ENCODE measurements around the gene ARSB.

Gene ARSB

GRCh38 chr5:78795757-78796156 is 189.4 kb downstream of the ARSB start:
- H2BK5ac ChIP-seq (ENCODE audit: low read depth, low read length, poor library complexity, severe bottlenecking) = no peak overlapping the region
- H3K18ac ChIP-seq (ENCODE audit: low read depth in 1 of 2, low read length in 2 of 2) = no peak overlapping the region
- no CpG with 5 or more reads among the region's 2 CpGs for WGBS
- no peak overlapping the region for H2BK12ac ChIP-seq (ENCODE audit: low read length in 2 of 2)
- H3K27me3 ChIP-seq (ENCODE audit: control insufficient read depth in 1 of 2, insufficient read depth in 1 of 2, low read length in 2 of 2) = no peaks in the 10 kb centered on the region
- H4K91ac ChIP-seq (ENCODE audit: low read length) = no peak overlapping the region
- H3K4me2 ChIP-seq (ENCODE audit: low read length, poor library complexity, severe bottlenecking) = no peak overlapping the region
- DNase-seq = no peak
- no peaks in the 10 kb centered on the region for H3K9me3 ChIP-seq (ENCODE audit: control insufficient read depth, low read length)
- no peak overlapping the region for H3K9ac ChIP-seq (ENCODE audit: low read length)
- H3K36me3 ChIP-seq (ENCODE audit: control insufficient read depth in 1 of 2, insufficient read depth in 2 of 2, low read depth in 1 of 2, low read length in 2 of 2) = no peaks in the 10 kb centered on the region
- no peak overlapping the region for H3K4ac ChIP-seq (ENCODE audit: low read depth in 1 of 2, low read length in 2 of 2)
- no peak overlapping the region for H2AFZ ChIP-seq (ENCODE audit: low read depth, low read length)
- H2BK120ac ChIP-seq (ENCODE audit: low read depth, low read length) = no peak overlapping the region
- H3K4me1 ChIP-seq (ENCODE audit: control insufficient read depth, insufficient read depth, low read depth, low read length) = peaks cover 9% of the 10 kb centered on the region
- H2BK15ac ChIP-seq (ENCODE audit: low read depth, poor library complexity, severe bottlenecking) = no peak overlapping the region
- no peak overlapping the region for H3K23ac ChIP-seq (ENCODE audit: low read length in 2 of 2)
- H2AK5ac ChIP-seq (ENCODE audit: low read length, severe bottlenecking) = no peak overlapping the region
- no peak overlapping the region for H3K27ac ChIP-seq (ENCODE audit: low read length, poor library complexity, severe bottlenecking)
- no peak overlapping the region for H4K8ac ChIP-seq (ENCODE audit: low read length)
- no peak overlapping the region for H3K14ac ChIP-seq (ENCODE audit: low read length in 2 of 2)
- H3K4me3 ChIP-seq (ENCODE audit: insufficient read depth in 1 of 2, low read depth in 1 of 2, low read length in 2 of 2) = no peak overlapping the region
- H3K79me1 ChIP-seq (replicated peaks; ENCODE audit: low read length, poor library complexity, severe bottlenecking) = peaks cover 6% of the 10 kb centered on the region

- no peak overlapping the region for H2BK15ac ChIP-seq (ENCODE audit: low read depth, poor library complexity, severe bottlenecking)
- H3K23ac ChIP-seq (ENCODE audit: low read length in 2 of 2) = no peak overlapping the region
- no peak overlapping the region for H2BK5ac ChIP-seq (ENCODE audit: low read depth, low read length, poor library complexity, severe bottlenecking)
- no peak overlapping the region for H3K4me3 ChIP-seq (ENCODE audit: insufficient read depth in 1 of 2, low read depth in 1 of 2, low read length in 2 of 2)
- no peak overlapping the region for H4K91ac ChIP-seq (ENCODE audit: low read length)
- no peak overlapping the region for H3K4ac ChIP-seq (ENCODE audit: low read depth in 1 of 2, low read length in 2 of 2)
- H3K4me2 ChIP-seq (ENCODE audit: low read length, poor library complexity, severe bottlenecking) = no peak overlapping the region
- H3K36me3 ChIP-seq (ENCODE audit: control insufficient read depth in 1 of 2, insufficient read depth in 2 of 2, low read depth in 1 of 2, low read length in 2 of 2) = no peaks in the 10 kb centered on the region
- whole genome bisulfite sequencing = 92% methylated on average over 1 of the region's 1 CpG
- no peak overlapping the region for H2AFZ ChIP-seq (ENCODE audit: low read depth, low read length)
- peaks cover 9% of the 10 kb centered on the region for H3K4me1 ChIP-seq (ENCODE audit: control insufficient read depth, insufficient read depth, low read depth, low read length)
- H3K27ac ChIP-seq (ENCODE audit: low read length, poor library complexity, severe bottlenecking) = no peak overlapping the region
- H2BK120ac ChIP-seq (ENCODE audit: low read depth, low read length) = no peak overlapping the region
- H2AK5ac ChIP-seq (ENCODE audit: low read length, severe bottlenecking) = peak overlapping the region; percentile 13
- H3K27me3 ChIP-seq (ENCODE audit: control insufficient read depth in 1 of 2, insufficient read depth in 1 of 2, low read length in 2 of 2) = no peaks in the 10 kb centered on the region
- H3K14ac ChIP-seq (ENCODE audit: low read length in 2 of 2) = no peak overlapping the region
- peaks cover 6% of the 10 kb centered on the region for H3K79me1 ChIP-seq (replicated peaks; ENCODE audit: low read length, poor library complexity, severe bottlenecking)
- no peaks in the 10 kb centered on the region for H3K9me3 ChIP-seq (ENCODE audit: control insufficient read depth, low read length)
- DNase-seq = no peak
- no peak overlapping the region for H3K9ac ChIP-seq (ENCODE audit: low read length)
- no peak overlapping the region for H2BK12ac ChIP-seq (ENCODE audit: low read length in 2 of 2)
- H3K18ac ChIP-seq (ENCODE audit: low read depth in 1 of 2, low read length in 2 of 2) = no peak overlapping the region
- H4K8ac ChIP-seq (ENCODE audit: low read length) = no peak overlapping the region
Measured at GRCh38 chr5:78794693-78795215, 190.4 kb downstream of the ARSB start.

DNA sequence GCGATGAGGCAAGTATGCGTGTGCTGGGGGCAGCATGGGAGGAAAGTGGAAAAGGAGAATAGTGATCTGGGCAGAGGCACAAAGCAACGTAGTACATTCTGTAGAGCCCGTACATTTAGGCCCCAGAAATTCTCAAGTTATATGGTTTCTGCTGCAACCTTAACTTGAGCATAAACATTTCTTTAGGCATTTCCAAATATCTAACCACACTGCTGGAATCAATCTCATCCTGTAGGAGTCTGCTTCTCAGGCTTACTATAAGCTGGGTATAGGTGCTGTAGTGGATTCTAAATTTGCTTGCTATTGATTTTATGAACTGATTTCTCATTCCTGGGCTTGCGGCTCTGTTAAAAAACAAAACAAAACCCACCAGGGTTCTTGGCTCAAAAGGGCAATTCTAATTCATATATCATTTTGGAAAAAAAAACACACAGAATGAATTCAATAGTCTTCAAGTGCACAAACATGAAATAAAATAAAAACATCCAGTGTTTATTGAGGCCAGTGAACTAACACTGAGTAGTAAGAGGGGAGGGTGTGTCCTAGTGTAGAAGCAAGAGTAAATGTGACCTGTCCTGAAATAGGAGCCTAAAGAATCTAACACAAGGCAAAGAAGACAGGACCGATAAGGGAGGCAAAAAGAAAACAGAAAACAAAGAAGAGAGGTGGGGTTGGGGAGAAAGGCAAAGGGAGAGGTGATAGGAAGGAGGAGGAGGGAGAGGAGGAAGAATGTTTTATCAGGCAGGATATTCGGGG is 191.0 kb downstream of the ARSB start:
- Histone ChIP-seq H2BK15ac (ENCODE audit: low read depth, poor library complexity, severe bottlenecking) (no peak overlapping the region), H3K4me2 (ENCODE audit: low read length, poor library complexity, severe bottlenecking) (no peak overlapping the region), H2AFZ (ENCODE audit: low read depth, low read length) (no peak overlapping the region), H4K8ac (ENCODE audit: low read length) (no peak overlapping the region), H2BK5ac (ENCODE audit: low read depth, low read length, poor library complexity, severe bottlenecking) (no peak overlapping the region), H3K4me1 (ENCODE audit: control insufficient read depth, insufficient read depth, low read depth, low read length) (peaks cover 6% of the 10 kb centered on the region), H3K14ac (ENCODE audit: low read length in 2 of 2) (no peak overlapping the region), H3K27me3 (ENCODE audit: control insufficient read depth in 1 of 2, insufficient read depth in 1 of 2, low read length in 2 of 2) (no peaks in the 10 kb centered on the region), H3K36me3 (ENCODE audit: control insufficient read depth in 1 of 2, insufficient read depth in 2 of 2, low read depth in 1 of 2, low read length in 2 of 2) (no peaks in the 10 kb centered on the region), H3K4ac (ENCODE audit: low read depth in 1 of 2, low read length in 2 of 2) (no peak overlapping the region), H4K91ac (ENCODE audit: low read length) (no peak overlapping the region), H3K79me1 (replicated peaks; ENCODE audit: low read length, poor library complexity, severe bottlenecking) (peaks cover 5% of the 10 kb centered on the region), H3K4me3 (ENCODE audit: insufficient read depth in 1 of 2, low read depth in 1 of 2, low read length in 2 of 2) (no peak overlapping the region), H3K18ac (ENCODE audit: low read depth in 1 of 2, low read length in 2 of 2) (no peak overlapping the region), H2AK5ac (ENCODE audit: low read length, severe bottlenecking) (peak overlapping the region; percentile 13), H2BK120ac (ENCODE audit: low read depth, low read length) (no peak overlapping the region), H3K23ac (ENCODE audit: low read length in 2 of 2) (no peak overlapping the region), H2BK12ac (ENCODE audit: low read length in 2 of 2) (no peak overlapping the region), H3K9me3 (ENCODE audit: control insufficient read depth, low read length) (no peaks in the 10 kb centered on the region), H3K9ac (ENCODE audit: low read length) (no peak overlapping the region), H3K27ac (ENCODE audit: low read length, poor library complexity, severe bottlenecking) (no peak overlapping the region)
- no peak for DNase-seq
- 89% methylated on average over 6 of the region's 7 CpGs for WGBS

- no peak for DNase-seq
- Histone ChIP-seq H3K9me3 (ENCODE audit: control insufficient read depth, low read length) (no peaks in the 10 kb centered on the region), H3K4ac (ENCODE audit: low read depth in 1 of 2, low read length in 2 of 2) (no peak overlapping the region), H4K8ac (ENCODE audit: low read length) (no peak overlapping the region), H2AK5ac (ENCODE audit: low read length, severe bottlenecking) (no peak overlapping the region), H2BK12ac (ENCODE audit: low read length in 2 of 2) (no peak overlapping the region), H3K4me2 (ENCODE audit: low read length, poor library complexity, severe bottlenecking) (no peak overlapping the region), H3K27ac (ENCODE audit: low read length, poor library complexity, severe bottlenecking) (no peak overlapping the region), H2BK15ac (ENCODE audit: low read depth, poor library complexity, severe bottlenecking) (no peak overlapping the region), H2AFZ (ENCODE audit: low read depth, low read length) (no peak overlapping the region), H2BK5ac (ENCODE audit: low read depth, low read length, poor library complexity, severe bottlenecking) (no peak overlapping the region), H3K14ac (ENCODE audit: low read length in 2 of 2) (no peak overlapping the region), H3K9ac (ENCODE audit: low read length) (no peak overlapping the region), H3K4me1 (ENCODE audit: control insufficient read depth, insufficient read depth, low read depth, low read length) (peaks cover 5% of the 10 kb centered on the region), H4K91ac (ENCODE audit: low read length) (no peak overlapping the region), H3K36me3 (ENCODE audit: control insufficient read depth in 1 of 2, insufficient read depth in 2 of 2, low read depth in 1 of 2, low read length in 2 of 2) (no peaks in the 10 kb centered on the region), H3K79me1 (replicated peaks; ENCODE audit: low read length, poor library complexity, severe bottlenecking) (peaks cover 3% of the 10 kb centered on the region), H3K18ac (ENCODE audit: low read depth in 1 of 2, low read length in 2 of 2) (no peak overlapping the region), H3K27me3 (ENCODE audit: control insufficient read depth in 1 of 2, insufficient read depth in 1 of 2, low read length in 2 of 2) (no peaks in the 10 kb centered on the region), H3K23ac (ENCODE audit: low read length in 2 of 2) (no peak overlapping the region), H3K4me3 (ENCODE audit: insufficient read depth in 1 of 2, low read depth in 1 of 2, low read length in 2 of 2) (no peak overlapping the region), H2BK120ac (ENCODE audit: low read depth, low read length) (no peak overlapping the region)
- WGBS = 90% methylated on average over 9 of the region's 10 CpGs
Measured at GRCh38 chr5:78792345-78793055, 192.6 kb downstream of the ARSB start.
